ENCODE data around the gene STAC2. TPM values are rescaled to one million over a fixed set of nuclear protein-coding genes. Genes with fewer than 3 reads are reported as not detected.

The STAC2 gene
- total RNA-seq, 4 donors from 2014 or later, result 0.17 to 0.29 TPM; not detected in 2

DNA sequence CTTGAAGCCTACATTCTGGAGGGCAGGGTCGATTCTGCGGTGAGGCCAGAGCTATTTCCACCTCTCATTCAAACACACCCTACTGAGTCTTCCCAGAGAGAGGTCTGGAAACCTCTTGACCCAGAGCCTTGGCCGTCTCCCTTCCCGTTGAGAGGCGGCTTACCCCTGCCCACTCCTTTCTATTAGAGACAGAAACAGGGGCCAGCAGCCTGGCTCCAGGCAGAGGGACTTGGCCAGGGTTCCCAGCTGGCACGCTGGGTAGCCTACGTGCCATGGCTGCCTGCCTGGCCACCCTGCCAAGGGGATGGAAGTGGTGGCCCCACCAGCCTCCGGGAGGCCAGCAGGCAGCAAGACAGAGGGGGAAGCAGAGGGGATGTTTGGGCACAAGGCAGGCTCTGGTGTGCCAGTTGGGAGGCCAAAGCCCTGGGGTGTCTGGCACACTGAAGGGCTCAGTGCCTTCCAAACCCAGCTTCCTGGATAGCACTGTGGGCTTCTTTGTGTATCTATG is 6.0 kb downstream of the STAC2 start:
- no peak for TF ChIP-seq EP300 (IDR thresholded peaks at IDR 0.05)
- TF ChIP-seq POLR2AphosphoS5 (IDR thresholded peaks at IDR 0.05), result no peak
- TF ChIP-seq, protein P1, sequence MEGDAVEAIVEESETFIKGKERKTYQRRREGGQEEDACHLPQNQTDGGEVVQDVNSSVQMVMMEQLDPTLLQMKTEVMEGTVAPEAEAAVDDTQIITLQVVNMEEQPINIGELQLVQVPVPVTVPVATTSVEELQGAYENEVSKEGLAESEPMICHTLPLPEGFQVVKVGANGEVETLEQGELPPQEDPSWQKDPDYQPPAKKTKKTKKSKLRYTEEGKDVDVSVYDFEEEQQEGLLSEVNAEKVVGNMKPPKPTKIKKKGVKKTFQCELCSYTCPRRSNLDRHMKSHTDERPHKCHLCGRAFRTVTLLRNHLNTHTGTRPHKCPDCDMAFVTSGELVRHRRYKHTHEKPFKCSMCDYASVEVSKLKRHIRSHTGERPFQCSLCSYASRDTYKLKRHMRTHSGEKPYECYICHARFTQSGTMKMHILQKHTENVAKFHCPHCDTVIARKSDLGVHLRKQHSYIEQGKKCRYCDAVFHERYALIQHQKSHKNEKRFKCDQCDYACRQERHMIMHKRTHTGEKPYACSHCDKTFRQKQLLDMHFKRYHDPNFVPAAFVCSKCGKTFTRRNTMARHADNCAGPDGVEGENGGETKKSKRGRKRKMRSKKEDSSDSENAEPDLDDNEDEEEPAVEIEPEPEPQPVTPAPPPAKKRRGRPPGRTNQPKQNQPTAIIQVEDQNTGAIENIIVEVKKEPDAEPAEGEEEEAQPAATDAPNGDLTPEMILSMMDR (IDR thresholded peaks at IDR 0.05), result no peak
- no peak for TF ChIP-seq POLR2A (IDR thresholded peaks at IDR 0.05; ENCODE audit: low read depth)
- Histone ChIP-seq H3K4me1 (peaks cover 0 to 4% (median 3%) of the 10 kb centered on the region in 4 donors), H3K9me3 (no peaks in the 10 kb centered on the region), H3K27ac (replicated peaks in 1 of 4) (no peak overlapping the region), H3K36me3 (no peaks in the 10 kb centered on the region), H3K27me3 (peaks cover 0 to 41% (median under 1%) of the 10 kb centered on the region in 4 donors), H3K4me3 (no peak overlapping the region)
- 83% methylated on average over 4 of the region's 8 CpGs for WGBS
- no peak for DNase-seq (ENCODE audit: extremely low spot score)
- intact Hi-C loops (cut with DNase I), result no loop called here

DNA sequence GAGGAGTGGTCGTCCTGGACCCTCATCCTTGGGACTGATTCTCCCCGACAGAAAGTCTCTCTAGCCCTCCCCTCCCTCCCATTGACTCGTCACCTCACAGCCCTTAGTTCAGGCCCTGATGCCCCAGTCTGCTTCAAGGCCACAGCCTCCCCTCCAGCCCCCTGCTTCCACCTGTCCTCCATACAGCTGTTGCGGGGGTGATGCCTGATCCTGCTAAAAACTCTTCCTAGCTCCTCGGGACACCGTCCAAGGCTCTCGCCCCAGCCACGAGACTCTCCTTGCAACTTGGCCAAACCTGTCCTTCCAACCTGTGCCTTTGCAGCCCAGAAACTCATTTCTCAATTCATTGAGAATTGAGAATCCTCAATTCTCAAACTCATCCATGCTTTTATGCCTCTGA is 6.8 kb downstream of the STAC2 start:
- Histone ChIP-seq H3K4me3 (no peak overlapping the region), H3K27ac (replicated peaks in 1 of 4) (no peak overlapping the region), H3K27me3 (peaks cover 0 to 40% (median 0%) of the 10 kb centered on the region in 4 donors), H3K4me1 (no peaks in the 10 kb centered on the region), H3K9me3 (no peaks in the 10 kb centered on the region), H3K36me3 (no peaks in the 10 kb centered on the region)
- intact Hi-C loops (cut with DNase I), result no loop called here
- no peak for TF ChIP-seq POLR2AphosphoS5 (IDR thresholded peaks at IDR 0.05)
- TF ChIP-seq POLR2A (IDR thresholded peaks at IDR 0.05; ENCODE audit: low read depth), result no peak
- TF ChIP-seq, protein P1 (IDR thresholded peaks at IDR 0.05), result no peak
- TF ChIP-seq EP300 (IDR thresholded peaks at IDR 0.05), result no peak
- WGBS, result 68% methylated on average over 6 of the region's 8 CpGs
- DNase-seq (ENCODE audit: extremely low spot score), result no peak

DNA sequence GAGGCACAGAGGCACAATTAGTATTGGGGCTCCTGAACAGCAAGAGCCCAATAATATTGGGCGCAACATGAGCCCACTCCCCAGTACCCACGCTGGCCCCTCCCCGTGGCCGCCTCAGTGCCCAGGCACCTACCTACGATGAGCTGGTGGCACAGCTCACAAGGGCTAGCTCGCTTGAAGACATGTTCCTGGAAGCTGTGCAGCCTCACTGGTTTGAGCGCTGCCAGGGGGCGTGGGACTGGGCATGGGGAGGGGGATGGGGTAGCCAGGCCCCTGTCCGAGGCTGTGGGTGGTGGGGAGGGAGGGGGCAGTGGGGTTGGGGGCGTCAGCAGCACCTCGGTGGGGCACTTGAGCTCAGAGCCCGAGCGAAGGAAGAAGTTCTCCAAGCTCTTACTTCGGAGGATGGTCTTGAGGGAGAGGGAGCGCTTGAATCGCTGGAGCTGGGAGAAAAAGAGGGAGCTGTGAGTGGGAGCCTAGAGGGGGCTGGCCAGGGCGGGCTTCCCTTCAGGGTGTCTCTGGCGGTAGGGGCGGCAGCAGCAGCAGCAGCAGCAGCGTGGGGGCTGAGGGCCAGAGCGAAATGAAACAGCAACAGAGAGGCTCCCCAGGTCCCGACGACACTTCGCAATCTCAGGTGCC is 7.9 kb downstream of the STAC2 start:
- no peak overlapping the region for H3K27ac ChIP-seq (replicated peaks in 1 of 4)
- no peaks in the 10 kb centered on the region for H3K9me3 ChIP-seq
- H3K4me3 ChIP-seq, result no peak overlapping the region
- TF ChIP-seq, protein P1 (IDR thresholded peaks at IDR 0.05), result no peak
- TF ChIP-seq POLR2AphosphoS5 (IDR thresholded peaks at IDR 0.05) (no peak), EP300 (IDR thresholded peaks at IDR 0.05) (no peak), POLR2A (IDR thresholded peaks at IDR 0.05; ENCODE audit: low read depth) (no peak)
- no peak for DNase-seq (ENCODE audit: extremely low spot score)
- no peaks in the 10 kb centered on the region for H3K4me1 ChIP-seq
- intact Hi-C loops (cut with DNase I), result no loop called here
- no peaks in the 10 kb centered on the region for H3K36me3 ChIP-seq
- 46% methylated on average over 21 of the region's 24 CpGs for WGBS
- peaks cover 0 to 37% (median 0%) of the 10 kb centered on the region in 4 donors for H3K27me3 ChIP-seq

DNA sequence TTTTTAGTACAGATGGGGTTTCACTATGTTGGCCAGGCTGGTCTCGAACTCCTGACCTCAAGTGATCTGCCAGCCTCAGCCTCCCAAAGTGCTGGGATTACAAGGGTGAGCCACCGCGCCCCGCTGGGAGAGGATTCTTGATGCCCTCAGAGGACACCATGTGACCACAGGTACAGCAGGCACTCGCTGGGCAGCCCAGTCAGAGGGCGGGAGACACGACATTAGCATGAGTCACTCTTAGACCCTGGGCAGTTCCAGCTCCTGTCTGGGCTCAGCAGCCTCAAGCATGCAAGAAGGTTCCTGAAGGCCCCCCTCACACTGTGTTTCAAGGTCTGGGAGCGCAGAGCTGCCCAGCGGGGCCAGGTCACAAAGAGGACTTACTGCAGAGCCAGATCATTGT is 11.9 kb downstream of the STAC2 start:
- 92% methylated on average over 5 of the region's 9 CpGs for WGBS

More for the DNA sequence above, 11.9 kb downstream of the STAC2 start:
- TF ChIP-seq POLR2AphosphoS5 (IDR thresholded peaks at IDR 0.05) (no peak), EP300 (IDR thresholded peaks at IDR 0.05) (no peak), POLR2A (IDR thresholded peaks at IDR 0.05; ENCODE audit: low read depth) (no peak)
- TF ChIP-seq, protein P1 (IDR thresholded peaks at IDR 0.05), result no peak
- no peak for DNase-seq (ENCODE audit: extremely low spot score)
- peaks cover 14 to 19% (median 17%) of the 10 kb centered on the region in 4 donors for H3K4me1 ChIP-seq
- no peaks in the 10 kb centered on the region for H3K36me3 ChIP-seq
- H3K4me3 ChIP-seq, result no peak overlapping the region
- H3K27me3 ChIP-seq, result peaks cover 0 to 34% (median 0%) of the 10 kb centered on the region in 4 donors
- no peak overlapping the region for H3K27ac ChIP-seq (replicated peaks in 1 of 4)
- no peaks in the 10 kb centered on the region for H3K9me3 ChIP-seq
- intact Hi-C loops (cut with DNase I), result no loop called here

All from esophagus muscularis mucosa (tissue), 4 donors.